NOMO-1 treated with dmso at 0.1 percent for 144 hours (cell line): Measurements from ENCODE around the gene TMEM248.
"Not testable (repeated sequence)": the region's sequence is repeated elsewhere in the genome, so short reads cannot be mapped to it uniquely, and the experiment has no call there.

Source experiments
- DNase-seq: peaks from one replicate; lab custom pipeline; 2025; ENCODE audit not compliant: unreplicated experiment; lab: John Stamatoyannopoulos, UW

Gene TMEM248

GRCh38 chr7:66908598-66908997 lies 12.4 kb upstream of the TMEM248 start:
- not testable (repeated sequence) for DNase-seq

GRCh38 chr7:66910789-66911188 lies 10.2 kb upstream of the TMEM248 start:
- no peak for DNase-seq

GRCh38 chr7:66911191-66911590 lies 9.8 kb upstream of the TMEM248 start:
- not testable (repeated sequence) for DNase-seq

- no peak for DNase-seq
Measured at GRCh38 chr7:66912195-66912594, 8.8 kb upstream of the TMEM248 start.

GRCh38 chr7:66913118-66914037 lies 7.6 kb upstream of the TMEM248 start:
- no peak for DNase-seq

- DNase-seq, result not testable (repeated sequence)
Measured at GRCh38 chr7:66917904-66918303, 3.1 kb upstream of the TMEM248 start.

GRCh38 chr7:66919304-66919703 lies 1.7 kb upstream of the TMEM248 start:
- no peak for DNase-seq

- DNase-seq, result no peak
Measured at GRCh38 chr7:66919704-66920103, 1.3 kb upstream of the TMEM248 start.

- no peak for DNase-seq
Measured at GRCh38 chr7:66920256-66920655, 769 bp upstream of the TMEM248 start.

GRCh38 chr7:66921396-66921917 lies 432 bp downstream of the TMEM248 start:
- DNase-seq, result peak; percentile 33

GRCh38 chr7:66921918-66922486 lies 977 bp downstream of the TMEM248 start:
- peak; percentile 33 for DNase-seq

GRCh38 chr7:66925255-66925654 lies 4.2 kb downstream of the TMEM248 start:
- DNase-seq, result no peak

- DNase-seq, result no peak
Measured at GRCh38 chr7:66927348-66927948, 6.4 kb downstream of the TMEM248 start.

GRCh38 chr7:66928388-66928787 lies 7.4 kb downstream of the TMEM248 start:
- DNase-seq, result no peak

GRCh38 chr7:66929165-66929564 lies 8.1 kb downstream of the TMEM248 start:
- no peak for DNase-seq

GRCh38 chr7:66929935-66930334 lies 8.9 kb downstream of the TMEM248 start:
- no peak for DNase-seq

- DNase-seq, result no peak
Measured at GRCh38 chr7:66930341-66930740, 9.3 kb downstream of the TMEM248 start.

GRCh38 chr7:66933469-66933868 lies 12.4 kb downstream of the TMEM248 start:
- no peak for DNase-seq

GRCh38 chr7:66937940-66938339 lies 16.9 kb downstream of the TMEM248 start:
- no peak for DNase-seq

GRCh38 chr7:66939325-66939724 lies 18.3 kb downstream of the TMEM248 start:
- no peak for DNase-seq

GRCh38 chr7:66946545-66946944 lies 25.5 kb downstream of the TMEM248 start:
- DNase-seq, result no peak
